H7 (cell line): Measurements from ENCODE around the gene PRR22. TPM values are rescaled to one million over a fixed set of nuclear protein-coding genes. Genes with fewer than 3 reads are reported as not detected.
A peak's percentile ranks its signal among the peaks of the same experiment; 100 is the strongest.
"Not testable (repeated sequence)": the region's sequence is repeated elsewhere in the genome, so short reads cannot be mapped to it uniquely, and the experiment has no call there.

Experiments
- DNase-seq: peaks from one replicate; pipeline ENCODE4 v3.0.0; 2012
- H3K27me3 ChIP-seq: 2 replicates; pipeline ENCODE4 v1.6.0; 2011; ENCODE audit warnings: mild to moderate bottlenecking, low read length; ENCODE audit not compliant: control insufficient read depth, insufficient read depth
- H3K36me3 ChIP-seq: replicated peaks from 2 replicates; pipeline ENCODE4 v1.5.1; 2011; ENCODE audit warnings: low read length; ENCODE audit not compliant: control insufficient read depth, insufficient read depth
- H3K4me3 ChIP-seq: 2 replicates; pipeline ENCODE4 v1.5.1; 2011; ENCODE audit warnings: low read depth, mild to moderate bottlenecking, control low read depth, low read length, moderate library complexity; ENCODE audit not compliant: insufficient read depth
- total RNA-seq: library from RNA; depleted of rRNA; stranded (reverse); fragments of >200 nt; shearing (Covaris generic); gene quantifications from 2 replicates; pipeline ENCODE4 v1.2.3, GENCODE V29; 2014

Gene PRR22
- total RNA-seq, 1 experiment from 2014 or later = 2.2 TPM

DNA sequence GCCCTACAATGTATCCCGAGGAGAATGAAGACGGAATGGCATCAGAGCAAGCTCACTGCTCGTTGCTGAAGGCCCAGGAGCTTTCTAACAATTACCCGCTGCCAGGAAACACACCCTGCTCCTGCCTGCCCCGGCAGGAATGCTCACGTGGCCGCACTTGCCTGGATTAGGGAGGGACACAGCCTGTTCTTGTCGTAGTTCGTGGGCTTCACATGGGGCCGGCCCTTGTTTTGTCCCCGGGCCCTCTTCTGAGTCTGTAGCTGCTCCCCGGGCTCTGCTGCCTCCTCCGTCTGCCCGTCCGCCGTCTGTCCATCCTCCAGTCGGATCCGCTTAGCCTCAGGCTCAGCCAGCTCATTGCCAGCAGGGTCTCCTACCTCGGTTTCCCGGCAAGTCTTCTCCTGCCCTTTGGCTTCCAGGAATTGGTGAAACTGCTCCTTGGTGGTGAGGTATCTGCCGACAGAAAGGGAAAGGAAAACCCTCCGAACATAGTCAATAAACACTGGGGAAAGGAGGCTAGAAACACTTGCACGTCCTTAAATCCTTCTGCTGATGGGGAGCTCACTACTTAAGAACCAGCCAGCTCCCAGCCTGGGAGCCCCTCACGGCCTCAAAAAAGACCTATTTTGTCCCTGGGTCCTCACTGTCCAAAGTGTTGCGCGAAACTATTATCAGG is 5.5 kb upstream of the PRR22 start:
- Histone ChIP-seq H3K27me3 (no peaks in the 10 kb centered on the region), H3K4me3 (peak overlapping the region; percentile 98), H3K36me3 (peaks cover 20% of the 10 kb centered on the region)
- DNase-seq = no peak

DNA sequence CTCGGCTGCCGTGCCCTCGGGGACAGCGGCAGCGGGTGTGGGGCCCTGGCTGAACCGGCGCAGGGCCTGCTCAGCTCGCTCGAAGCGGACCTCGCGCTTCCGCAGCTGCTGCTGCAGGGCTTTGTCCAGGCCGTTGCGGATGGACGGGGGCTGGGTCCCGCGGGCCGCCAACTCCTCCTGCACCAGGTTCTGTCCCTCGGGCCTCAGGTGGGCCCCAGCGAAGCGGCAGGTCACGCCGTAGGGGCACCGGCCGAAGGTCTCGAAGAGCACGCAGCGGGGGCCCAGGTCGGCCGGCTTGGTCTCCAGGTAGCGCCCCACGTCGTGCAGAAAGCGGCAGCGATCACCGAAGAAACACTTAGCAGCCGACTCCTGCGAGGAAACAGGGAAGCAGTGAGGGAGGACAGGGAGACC is 4.8 kb upstream of the PRR22 start:
- no peak for DNase-seq
- Histone ChIP-seq H3K27me3 (no peaks in the 10 kb centered on the region), H3K36me3 (peaks cover 20% of the 10 kb centered on the region), H3K4me3 (no peak overlapping the region)

GRCh38 chr19:5788422-5788821 is 3.9 kb upstream of the PRR22 start:
- no peak for DNase-seq

GRCh38 chr19:5787409-5788182 is 3.0 kb upstream of the PRR22 start:
- Histone ChIP-seq H3K27me3 (no peaks in the 10 kb centered on the region), H3K4me3 (no peak overlapping the region), H3K36me3 (peaks cover 20% of the 10 kb centered on the region)
- DNase-seq = no peak

More at GRCh38 chr19:5788422-5788821, 3.9 kb upstream of the PRR22 start:
- Histone ChIP-seq H3K27me3 (no peaks in the 10 kb centered on the region), H3K4me3 (no peak overlapping the region), H3K36me3 (peaks cover 20% of the 10 kb centered on the region)

- Histone ChIP-seq H3K27me3 (no peaks in the 10 kb centered on the region), H3K36me3 (peaks cover 20% of the 10 kb centered on the region), H3K4me3 (no peak overlapping the region)
- DNase-seq = no peak
Observed at GRCh38 chr19:5786593-5787408, 2.3 kb upstream of the PRR22 start.

DNA sequence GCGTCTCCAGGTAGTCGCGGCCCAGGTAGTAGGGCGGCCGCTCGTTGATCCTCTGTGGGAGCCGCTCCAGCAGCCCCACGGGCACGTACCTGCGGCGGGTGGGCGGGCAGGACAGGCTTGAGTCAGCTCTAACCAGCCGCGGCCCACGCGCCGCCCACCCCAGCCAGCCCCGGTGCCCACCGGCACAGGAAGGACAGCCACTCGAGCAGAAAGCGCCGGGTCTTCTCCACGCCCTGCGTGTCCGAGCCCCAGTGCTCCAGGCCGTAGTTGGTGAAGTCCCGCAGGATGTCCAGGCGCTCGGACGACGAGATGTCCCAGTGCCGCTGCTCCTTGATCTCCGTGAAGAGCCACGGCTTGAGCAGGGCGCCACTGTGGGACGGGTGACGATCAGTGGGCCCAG is 877 bp upstream of the PRR22 start:
- no peaks in the 10 kb centered on the region for H3K27me3 ChIP-seq
- H3K36me3 ChIP-seq = peaks cover 20% of the 10 kb centered on the region
- DNase-seq = no peak
- no peak overlapping the region for H3K4me3 ChIP-seq

GRCh38 chr19:5782945-5783919 is 1.3 kb downstream of the PRR22 start:
- H3K27me3 ChIP-seq = no peaks in the 10 kb centered on the region
- no peak overlapping the region for H3K4me3 ChIP-seq
- peaks cover 12% of the 10 kb centered on the region for H3K36me3 ChIP-seq
- DNase-seq = peak; percentile 49

DNA sequence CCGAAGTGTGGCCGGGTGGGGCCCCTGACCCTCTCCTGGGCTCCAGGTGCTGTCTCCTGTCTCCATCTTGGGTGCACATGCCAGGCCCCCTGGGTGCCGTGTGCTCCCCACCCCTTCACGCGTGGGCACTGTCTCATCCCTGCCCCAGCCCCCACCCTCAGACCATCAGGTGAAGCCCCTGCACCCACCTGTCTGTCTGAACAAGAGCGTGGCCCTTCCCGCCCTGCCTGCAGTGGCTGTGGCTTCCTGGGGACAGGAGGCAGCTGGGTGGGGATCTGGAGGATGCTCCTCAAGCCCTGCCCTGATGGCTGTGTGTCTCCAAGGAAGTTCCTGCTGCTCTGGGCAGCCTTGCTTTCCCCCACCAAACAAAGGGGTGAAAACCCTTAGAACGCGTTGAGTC is 2.2 kb downstream of the PRR22 start:
- peaks cover 10% of the 10 kb centered on the region for H3K36me3 ChIP-seq
- peak; percentile 25 for DNase-seq
- no peaks in the 10 kb centered on the region for H3K27me3 ChIP-seq

GRCh38 chr19:5780916-5781315 is 3.6 kb downstream of the PRR22 start:
- not testable (repeated sequence) for DNase-seq, H3K4me3 ChIP-seq, H3K27me3 ChIP-seq, H3K36me3 ChIP-seq

More for the DNA sequence above, 2.2 kb downstream of the PRR22 start:
- H3K4me3 ChIP-seq = no peak overlapping the region

GRCh38 chr19:5778402-5778801 is 6.1 kb downstream of the PRR22 start:
- Histone ChIP-seq H3K36me3 (no peaks in the 10 kb centered on the region), H3K27me3 (no peaks in the 10 kb centered on the region), H3K4me3 (no peak overlapping the region)
- peak; percentile 14 for DNase-seq

- Histone ChIP-seq H3K27me3 (no peaks in the 10 kb centered on the region), H3K36me3 (no peaks in the 10 kb centered on the region), H3K4me3 (no peak overlapping the region)
- DNase-seq = peak; percentile 19
Observed at GRCh38 chr19:5775668-5776309, 8.8 kb downstream of the PRR22 start.

DNA sequence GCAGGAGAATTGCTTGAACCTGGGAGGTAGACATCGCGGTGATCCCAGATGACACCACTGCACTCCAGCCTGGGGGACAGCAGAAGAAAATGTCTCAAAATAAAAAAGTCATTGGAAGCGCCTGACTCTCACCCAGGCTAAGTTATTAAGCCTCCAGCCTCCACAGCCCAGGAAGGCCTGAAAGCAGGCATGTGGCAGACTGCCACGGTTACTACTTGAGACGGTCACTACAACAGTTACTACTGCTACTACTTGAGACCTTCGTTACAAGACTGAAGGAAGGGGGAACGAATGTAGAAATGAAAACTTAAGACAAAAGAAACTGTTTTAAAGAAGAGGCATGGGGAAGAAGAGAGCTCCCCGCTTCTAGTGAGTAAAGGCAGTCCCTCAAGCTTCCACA is 9.6 kb downstream of the PRR22 start:
- Histone ChIP-seq H3K4me3 (no peak overlapping the region), H3K36me3 (no peaks in the 10 kb centered on the region), H3K27me3 (no peaks in the 10 kb centered on the region)
- no peak for DNase-seq

DNA sequence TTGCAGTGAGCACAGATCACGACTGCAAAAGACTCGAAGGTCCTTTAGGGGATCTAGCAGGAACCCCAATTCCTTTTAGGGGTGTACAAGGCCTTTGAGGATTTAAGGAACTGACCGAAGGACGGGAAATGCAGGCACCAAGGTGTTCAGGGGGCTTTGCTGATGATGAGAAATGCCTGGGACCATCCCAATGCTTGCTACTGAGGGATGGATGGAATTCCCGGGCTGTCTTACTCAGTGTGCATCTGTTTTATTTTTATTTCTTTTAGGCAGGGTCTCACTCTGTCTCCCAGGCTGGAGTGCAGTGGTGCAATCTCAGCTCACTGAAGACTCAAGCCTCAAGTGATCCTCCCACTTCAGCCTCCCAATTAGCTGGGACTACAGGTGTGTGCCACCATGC is 11.3 kb downstream of the PRR22 start:
- Histone ChIP-seq H3K4me3 (no peak overlapping the region), H3K27me3 (no peaks in the 10 kb centered on the region), H3K36me3 (no peaks in the 10 kb centered on the region)
- DNase-seq = peak; percentile 25
